ENCODE results near the gene ZNRD2.

The ZNRD2 gene

GRCh38 chr11:65610404-65610803, 40.1 kb downstream of the ZNRD2 start:
- DNase-seq (ENCODE audit: low read depth, low spot score) = no peak

- DNase-seq (ENCODE audit: low read depth, low spot score) = no peak
These were observed 40.9 kb downstream of the ZNRD2 start for GRCh38 chr11:65611028-65611757.

- DNase-seq (ENCODE audit: low read depth, low spot score) = no peak
These were observed 41.7 kb downstream of the ZNRD2 start for GRCh38 chr11:65611758-65612603.

- DNase-seq (ENCODE audit: low read depth, low spot score) = no peak
These were observed 42.4 kb downstream of the ZNRD2 start for GRCh38 chr11:65612691-65613090.

- no peak for DNase-seq (ENCODE audit: low read depth, low spot score)
These were observed 43.0 kb downstream of the ZNRD2 start for GRCh38 chr11:65613091-65613928.

GRCh38 chr11:65615229-65615949, 45.1 kb downstream of the ZNRD2 start, which contains the start of gene PCNX3:
TSS of gene PCNX3 (plus strand) at chr11:65615776. CDS start at chr11:65616312, 536 bp downstream.
- DNase-seq (ENCODE audit: low read depth, low spot score) = peak; percentile 100

- no peak for DNase-seq (ENCODE audit: low read depth, low spot score)
These were observed 45.8 kb downstream of the ZNRD2 start for GRCh38 chr11:65615950-65616574.

GRCh38 chr11:65616575-65617001, 46.3 kb downstream of the ZNRD2 start:
- no peak for DNase-seq (ENCODE audit: low read depth, low spot score)

GRCh38 chr11:65617136-65617850, 47.0 kb downstream of the ZNRD2 start:
- no peak for DNase-seq (ENCODE audit: low read depth, low spot score)

- no peak for DNase-seq (ENCODE audit: low read depth, low spot score)
These were observed 47.9 kb downstream of the ZNRD2 start for GRCh38 chr11:65617990-65618751.

- no peak for DNase-seq (ENCODE audit: low read depth, low spot score)
These were observed 48.5 kb downstream of the ZNRD2 start for GRCh38 chr11:65618763-65619162.

- DNase-seq (ENCODE audit: low read depth, low spot score) = no peak
These were observed 49.1 kb downstream of the ZNRD2 start for GRCh38 chr11:65619281-65619928.

GRCh38 chr11:65620666-65621065, 50.4 kb downstream of the ZNRD2 start:
- DNase-seq (ENCODE audit: low read depth, low spot score) = no peak

- no peak for DNase-seq (ENCODE audit: low read depth, low spot score)
These were observed 51.2 kb downstream of the ZNRD2 start for GRCh38 chr11:65621460-65621859.
